Hepatocyte (in vitro differentiated cells): Measurements from ENCODE around the gene ZNF841. TPM values are rescaled to one million over a fixed set of nuclear protein-coding genes. Genes with fewer than 3 reads are reported as not detected.

Experiments used
- DNase-seq: peaks from one replicate; pipeline ENCODE4 v3.0.0-alpha.2; 2016; ENCODE audit warnings: low spot score
- H2AFZ ChIP-seq: fragments of 200-600 bp; sonication (generic); 2 replicates; pipeline ENCODE4 v1.6.0; 2016; ENCODE audit warnings: antibody characterized with exemption, mild to moderate bottlenecking
- H3K27ac ChIP-seq: fragments of 200-600 bp; sonication (generic); 2 replicates; pipeline ENCODE4 v1.5.1; 2016; ENCODE audit warnings: mild to moderate bottlenecking
- H3K27me3 ChIP-seq: fragments of 200-600 bp; sonication (generic); 2 replicates; pipeline ENCODE4 v1.6.1; 2016
- H3K36me3 ChIP-seq: fragments of 200-600 bp; sonication (generic); replicated peaks from 2 replicates; pipeline ENCODE4 v1.5.1; 2016; ENCODE audit warnings: low read depth; ENCODE audit not compliant: insufficient read depth
- H3K4me1 ChIP-seq: fragments of 200-600 bp; sonication (generic); 2 replicates; pipeline ENCODE4 v1.5.1; 2016; ENCODE audit warnings: mild to moderate bottlenecking, moderate library complexity; ENCODE audit not compliant: insufficient read depth
- H3K4me2 ChIP-seq: fragments of 200-600 bp; sonication (generic); 2 replicates; pipeline ENCODE4 v1.6.0; 2016
- H3K4me3 ChIP-seq: fragments of 200-600 bp; sonication (generic); 2 replicates; pipeline ENCODE4 v1.5.1; 2016; ENCODE audit warnings: mild to moderate bottlenecking
- H3K79me2 ChIP-seq: fragments of 200-600 bp; sonication (generic); 2 replicates; pipeline ENCODE4 v1.6.0; 2017; ENCODE audit warnings: mild to moderate bottlenecking
- H3K9me2 ChIP-seq: fragments of 200-600 bp; sonication (generic); replicated peaks from 2 replicates; pipeline ENCODE4 v1.6.0; 2017; ENCODE audit warnings: mild to moderate bottlenecking; ENCODE audit not compliant: insufficient read depth
- H3K9me3 ChIP-seq: fragments of 200-600 bp; sonication (generic); 2 replicates; pipeline ENCODE4 v1.5.1; 2016; ENCODE audit warnings: low read depth, mild to moderate bottlenecking
- H4K20me1 ChIP-seq: fragments of 200-600 bp; sonication (generic); 2 replicates; pipeline ENCODE4 v1.6.0; 2016; ENCODE audit warnings: mild to moderate bottlenecking; ENCODE audit not compliant: insufficient read depth, poor library complexity, severe bottlenecking
- EZH2 ChIP-seq: fragments of 200-600 bp; sonication (generic); IDR thresholded peaks from 2 replicates; pipeline ENCODE4 v1.6.1; 2016; ENCODE audit warnings: antibody characterized with exemption, mild to moderate bottlenecking, borderline replicate concordance
- EZH2phosphoT487 ChIP-seq: fragments of 200-600 bp; sonication (generic); IDR thresholded peaks from one replicate; pipeline ENCODE4 v1.6.1; 2018; ENCODE audit warnings: antibody characterized with exemption, mild to moderate bottlenecking, low read depth, moderate library complexity; ENCODE audit not compliant: unreplicated experiment, severe bottlenecking
- WGBS: methylation state at CpG from one replicate; pipeline ENCODE4 v1.1.6; 2016; ENCODE audit warnings: low lambda C conversion rate; ENCODE audit errors: missing lambda C conversion rate; 5-methylcytosine and 5-hydroxymethylcytosine counted together
- polyA plus RNA-seq: library from polyadenylated mRNA; unstranded; fragments of >200 nt; fragmentation: Nextera tagmentation; extraction: Ambion mirVana; gene quantifications from 2 replicates; pipeline ENCODE4 v1.2.1, GENCODE V29; 2016
- total RNA-seq: library from RNA; depleted of rRNA; stranded (reverse); fragments of >200 nt; gene quantifications from 2 replicates; pipeline ENCODE4 v1.2.3, GENCODE V29; 2014
- TF ChIP-seq, protein P1 (sequence below): fragments of 200-600 bp; sonication (generic); IDR thresholded peaks from 2 replicates; pipeline ENCODE4 v1.5.1; 2016; ENCODE audit warnings: antibody characterized with exemption, mild to moderate bottlenecking; ENCODE audit not compliant: poor library complexity

Gene ZNF841
- 21.8 and 22.7 TPM in 2 replicates for total RNA-seq
- 4.1 and 5.2 TPM in 2 replicates for polyA plus RNA-seq

GRCh38 chr19:52095172-52096014 lies at the start of gene ZNF841:
TSS of gene ZNF841 (minus strand) at chr19:52095765. CDS start at chr19:52084801, 10,964 bp downstream.
- Histone ChIP-seq H3K4me3 (peak within 1 kb of the TSS; percentile 67), H3K9me2 (no peaks in the 10 kb centered on the region), H2AFZ (peak within 1 kb of the TSS; percentile 77), H3K4me1 (peaks cover 7% of the 10 kb centered on the region), H3K4me2 (peak within 1 kb of the TSS; percentile 93), H4K20me1 (no peaks in the 10 kb centered on the region), H3K27ac (peak within 1 kb of the TSS; percentile 93), H3K9me3 (peaks cover 26% of the 10 kb centered on the region), H3K27me3 (no peaks in the 10 kb centered on the region), H3K36me3 (peaks cover 12% of the 10 kb centered on the region), H3K79me2 (peaks cover 43% of the 10 kb centered on the region)
- peak; percentile 96 for DNase-seq
- 2% methylated on average over 52 of the region's 59 CpGs for WGBS
- TF ChIP-seq EZH2 (no peak), EZH2phosphoT487 (no peak)
- TF ChIP-seq, protein P1, sequence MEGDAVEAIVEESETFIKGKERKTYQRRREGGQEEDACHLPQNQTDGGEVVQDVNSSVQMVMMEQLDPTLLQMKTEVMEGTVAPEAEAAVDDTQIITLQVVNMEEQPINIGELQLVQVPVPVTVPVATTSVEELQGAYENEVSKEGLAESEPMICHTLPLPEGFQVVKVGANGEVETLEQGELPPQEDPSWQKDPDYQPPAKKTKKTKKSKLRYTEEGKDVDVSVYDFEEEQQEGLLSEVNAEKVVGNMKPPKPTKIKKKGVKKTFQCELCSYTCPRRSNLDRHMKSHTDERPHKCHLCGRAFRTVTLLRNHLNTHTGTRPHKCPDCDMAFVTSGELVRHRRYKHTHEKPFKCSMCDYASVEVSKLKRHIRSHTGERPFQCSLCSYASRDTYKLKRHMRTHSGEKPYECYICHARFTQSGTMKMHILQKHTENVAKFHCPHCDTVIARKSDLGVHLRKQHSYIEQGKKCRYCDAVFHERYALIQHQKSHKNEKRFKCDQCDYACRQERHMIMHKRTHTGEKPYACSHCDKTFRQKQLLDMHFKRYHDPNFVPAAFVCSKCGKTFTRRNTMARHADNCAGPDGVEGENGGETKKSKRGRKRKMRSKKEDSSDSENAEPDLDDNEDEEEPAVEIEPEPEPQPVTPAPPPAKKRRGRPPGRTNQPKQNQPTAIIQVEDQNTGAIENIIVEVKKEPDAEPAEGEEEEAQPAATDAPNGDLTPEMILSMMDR: no peak

GRCh38 chr19:52142001-52142595 lies 46.5 kb upstream of the ZNF841 start:
- no peak overlapping the region for H2AFZ ChIP-seq
- peaks cover 16% of the 10 kb centered on the region for H3K79me2 ChIP-seq
- peaks cover 6% of the 10 kb centered on the region for H3K9me3 ChIP-seq
- no peak overlapping the region for H3K27ac ChIP-seq
- 79% methylated on average over 3 of the region's 3 CpGs for WGBS
- DNase-seq: no peak
- H3K9me2 ChIP-seq: no peaks in the 10 kb centered on the region
- no peaks in the 10 kb centered on the region for H3K27me3 ChIP-seq
- H3K4me1 ChIP-seq: peaks cover 7% of the 10 kb centered on the region
- no peaks in the 10 kb centered on the region for H4K20me1 ChIP-seq
- TF ChIP-seq EZH2phosphoT487 (no peak), EZH2 (no peak)
- TF ChIP-seq, protein P1: no peak
- H3K36me3 ChIP-seq: no peaks in the 10 kb centered on the region
- no peak overlapping the region for H3K4me3 ChIP-seq
- no peak overlapping the region for H3K4me2 ChIP-seq

DNA sequence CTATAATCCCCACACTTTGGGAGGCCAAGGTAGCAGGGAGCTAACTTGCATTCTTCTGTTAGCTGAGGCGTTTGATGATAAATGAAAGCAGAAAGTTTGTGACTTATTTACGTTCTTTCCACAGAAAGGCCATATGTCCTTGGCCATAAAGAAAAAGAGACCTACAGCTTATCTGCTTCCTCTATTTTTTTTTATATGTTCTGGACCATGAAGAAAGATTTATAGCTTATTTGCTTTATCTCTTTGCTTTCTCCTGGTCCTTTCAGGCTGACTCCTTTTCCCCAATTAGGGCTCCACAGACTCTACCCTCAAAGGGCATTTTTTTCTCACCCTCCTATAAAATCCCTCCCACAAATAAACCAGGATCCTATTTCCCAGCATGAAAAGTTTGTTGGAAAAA lies 45.6 kb upstream of the ZNF841 start:
- no peak for DNase-seq
- Histone ChIP-seq H2AFZ (no peak overlapping the region), H3K9me3 (peaks cover 11% of the 10 kb centered on the region), H3K4me2 (no peak overlapping the region), H3K27ac (no peak overlapping the region), H3K4me3 (no peak overlapping the region), H3K36me3 (peaks cover 4% of the 10 kb centered on the region), H4K20me1 (no peaks in the 10 kb centered on the region), H3K4me1 (peaks cover 7% of the 10 kb centered on the region), H3K79me2 (peaks cover 25% of the 10 kb centered on the region), H3K9me2 (no peaks in the 10 kb centered on the region), H3K27me3 (no peaks in the 10 kb centered on the region)
- WGBS: 94% methylated on average over 2 of the region's 2 CpGs
- TF ChIP-seq, protein P1: no peak
- TF ChIP-seq EZH2 (no peak), EZH2phosphoT487 (no peak)
